ENCODE results near the gene C19orf38. TPM values are rescaled to one million over a fixed set of nuclear protein-coding genes. Genes with fewer than 3 reads are reported as not detected.
"Not testable (repeated sequence)": the region's sequence is repeated elsewhere in the genome, so short reads cannot be mapped to it uniquely, and the experiment has no call there.

C19orf38 gene
- total and polyA plus RNA-seq, 10 donors: 10.2 to 48.1 (median 17.9) TPM

- Histone ChIP-seq H3K4me1 (peaks cover 6 to 18% (median 14%) of the 10 kb centered on the region in 6 donors), H3K36me3 (peaks cover 0 to 44% (median 32%) of the 10 kb centered on the region in 6 donors), H3K9me3 (peaks cover 0 to 12% (median 2%) of the 10 kb centered on the region in 8 donors), H3K27me3 (replicated peaks in 1 of 7) (no peaks in the 10 kb centered on the region), H3K27ac (peak within 1 kb of the TSS; percentile 97 to 100 (median 98)), H3K4me3 (peak within 1 kb of the TSS; percentile 63 to 92 (median 70))
- TF ChIP-seq POLR2AphosphoS5 (IDR thresholded peaks at IDR 0.05) (peak; percentile 86 to 94 (median 90)), POLR2A (IDR thresholded peaks at IDR 0.05) (peak in 2 of 3 donors; percentile 9 to 61), CTCF (IDR thresholded peaks at IDR 0.05 in 8 of 11, conservative IDR thresholded peaks at IDR 0.05 in 3 of 11) (peak in 9 of 11 experiments; percentile 40 to 70 (median 55))
- intact Hi-C loops (cut with DNase I; ENCODE audit: low total_unique reads): no loop called here
- WGBS, 5 donors: 0 to 1% (median 1%) methylated on average over 36 to 50 of the region's 50 CpGs
- DNase-seq: peak; percentile 98
Measured at GRCh38 chr19:10835754-10836478, 12.3 kb upstream of the C19orf38 start, which contains the start of gene TMED1. TMED1 (minus strand) TSS chr19:10836212; CDS start chr19:10836191, 21 bp downstream.

GRCh38 chr19:10836479-10837330, 11.5 kb upstream of the C19orf38 start:
- peak; percentile 94 for DNase-seq
- Histone ChIP-seq H3K4me1 (peaks cover 6 to 18% (median 14%) of the 10 kb centered on the region in 6 donors), H3K27ac (peak overlapping the region; percentile 97 to 100 (median 98)), H3K27me3 (replicated peaks in 1 of 7) (no peaks in the 10 kb centered on the region), H3K9me3 (peaks cover 0 to 12% (median 2%) of the 10 kb centered on the region in 8 donors), H3K36me3 (peaks cover 0 to 36% (median 24%) of the 10 kb centered on the region in 6 donors), H3K4me3 (peak overlapping the region; percentile 63 to 92 (median 70))
- intact Hi-C loops (cut with DNase I; ENCODE audit: low total_unique reads): no loop called here
- WGBS, 5 donors: 35 to 42% (median 38%) methylated on average over 36 to 38 of the region's 38 CpGs
- TF ChIP-seq POLR2A (IDR thresholded peaks at IDR 0.05): no peak
- peak in 1 of 11 experiments; percentile 3 for TF ChIP-seq CTCF (IDR thresholded peaks at IDR 0.05 in 8 of 11, conservative IDR thresholded peaks at IDR 0.05 in 3 of 11)

- not testable (repeated sequence) for H3K4me3 ChIP-seq
Measured at GRCh38 chr19:10837649-10838048, 10.6 kb upstream of the C19orf38 start.

GRCh38 chr19:10838377-10838776, 9.8 kb upstream of the C19orf38 start:
- H3K27ac ChIP-seq: no peak overlapping the region
- intact Hi-C loops (cut with DNase I; ENCODE audit: low total_unique reads): no loop called here
- no peak overlapping the region for H3K4me3 ChIP-seq
- no peaks in the 10 kb centered on the region for H3K27me3 ChIP-seq (replicated peaks in 1 of 7)
- DNase-seq: no peak
- 85 to 95% (median 90%) methylated on average over 11 of the region's 11 CpGs for WGBS, 5 donors
- peaks cover 0 to 12% (median 2%) of the 10 kb centered on the region in 8 donors for H3K9me3 ChIP-seq
- TF ChIP-seq POLR2A (IDR thresholded peaks at IDR 0.05): no peak
- TF ChIP-seq CTCF (IDR thresholded peaks at IDR 0.05 in 8 of 11, conservative IDR thresholded peaks at IDR 0.05 in 3 of 11): no peak
- no peak for TF ChIP-seq POLR2AphosphoS5 (IDR thresholded peaks at IDR 0.05)
- peaks cover 6 to 18% (median 14%) of the 10 kb centered on the region in 6 donors for H3K4me1 ChIP-seq
- peaks cover 0 to 19% (median 7%) of the 10 kb centered on the region in 6 donors for H3K36me3 ChIP-seq

More at GRCh38 chr19:10837649-10838048, 10.6 kb upstream of the C19orf38 start:
- Histone ChIP-seq H3K9me3 (peaks cover 0 to 12% (median 2%) of the 10 kb centered on the region in 8 donors), H3K4me1 (peaks cover 6 to 18% (median 14%) of the 10 kb centered on the region in 6 donors), H3K36me3 (peaks cover 0 to 26% (median 14%) of the 10 kb centered on the region in 6 donors)
- intact Hi-C loops (cut with DNase I; ENCODE audit: low total_unique reads); H3K27me3 ChIP-seq (replicated peaks in 1 of 7); H3K27ac ChIP-seq; DNase-seq: not testable (repeated sequence)
- WGBS, 5 donors: 95 to 98% (median 96%) methylated on average over 7 of the region's 7 CpGs
